Activated naive CD8-positive, alpha-beta T cell treated with anti-CD3 and anti-CD28 coated beads, Interleukin-2, amount 10 ng/mL, durations not matched to agents 7 days and 5 days (primary cell): ENCODE measurements around the gene FAM98A. TPM values are rescaled to one million over a fixed set of nuclear protein-coding genes. Genes with fewer than 3 reads are reported as not detected.
A peak's percentile ranks its signal among the peaks of the same experiment; 100 is the strongest.

Source experiments
- ATAC-seq: fragments of 150-1000 bp; cut with Tn5 transposase; one replicate; pipeline ENCODE4 v1.10.0; 2021; ENCODE audit warnings: low read depth, moderate library complexity
- POLR2A ChIA-PET: fragments of 350-600 bp; sonication (Branson Sonifier 250); formaldehyde crosslinking; loops from one replicate; lab custom pipeline; 2021; ENCODE audit warnings: antibody characterized with exemption; lab: Charles Lee
- DNase-seq: peaks from one replicate; pipeline ENCODE4 v3.0.0; 2021
- H3K27ac Mint-ChIP-seq: one replicate; pipeline ENCODE4 v1.8.0; 2022; ENCODE audit warnings: mild to moderate bottlenecking, mixed read lengths
- H3K27me3 Mint-ChIP-seq: one replicate; pipeline ENCODE4 v1.8.0; 2022; ENCODE audit warnings: mild to moderate bottlenecking, moderate library complexity, mixed read lengths
- H3K36me3 Mint-ChIP-seq: one replicate; pipeline ENCODE4 v1.8.0; 2021; ENCODE audit warnings: mild to moderate bottlenecking, mixed read lengths
- H3K4me1 Mint-ChIP-seq: one replicate; pipeline ENCODE4 v1.8.0; 2021; ENCODE audit warnings: mixed read lengths
- H3K4me3 Mint-ChIP-seq: one replicate; pipeline ENCODE4 v1.8.0; 2022; ENCODE audit warnings: mild to moderate bottlenecking, moderate library complexity, mixed read lengths
- H3K9me3 Mint-ChIP-seq: one replicate; pipeline ENCODE4 v1.8.0; 2021; ENCODE audit warnings: mixed read lengths
- total RNA-seq, 2 experiments: library from RNA; stranded (reverse); gene quantifications; one replicate each; pipeline ENCODE4 v1.2.3, GENCODE V29; 2021

Gene FAM98A
- total RNA-seq, 2 experiments from 2014 or later: 32.4 to 33.0 TPM

- H3K4me3 Mint-ChIP-seq: no peak overlapping the region
- no peaks in the 10 kb centered on the region for H3K36me3 Mint-ChIP-seq
- POLR2A ChIA-PET: no interaction called here
These were observed 8.8 kb upstream of the FAM98A start for GRCh38 chr2:33607905-33608304.

GRCh38 chr2:33607251-33607721 lies 8.2 kb upstream of the FAM98A start:
- Mint-ChIP-seq H3K9me3 (no peaks in the 10 kb centered on the region), H3K27ac (no peak overlapping the region), H3K4me3 (no peak overlapping the region), H3K27me3 (no peaks in the 10 kb centered on the region), H3K4me1 (no peaks in the 10 kb centered on the region), H3K36me3 (no peaks in the 10 kb centered on the region)
- POLR2A ChIA-PET: no interaction called here
- no peak for DNase-seq
- no peak for ATAC-seq

More at GRCh38 chr2:33607905-33608304, 8.8 kb upstream of the FAM98A start:
- DNase-seq: no peak
- no peak for ATAC-seq
- Mint-ChIP-seq H3K27ac (no peak overlapping the region), H3K9me3 (no peaks in the 10 kb centered on the region), H3K4me1 (no peaks in the 10 kb centered on the region), H3K27me3 (no peaks in the 10 kb centered on the region)

GRCh38 chr2:33606622-33607021 lies 7.5 kb upstream of the FAM98A start:
- POLR2A ChIA-PET: no interaction called here
- H3K36me3 Mint-ChIP-seq: no peaks in the 10 kb centered on the region
- no peak overlapping the region for H3K4me3 Mint-ChIP-seq
- no peaks in the 10 kb centered on the region for H3K4me1 Mint-ChIP-seq
- H3K9me3 Mint-ChIP-seq: no peaks in the 10 kb centered on the region
- no peak for ATAC-seq
- DNase-seq: no peak
- no peak overlapping the region for H3K27ac Mint-ChIP-seq
- no peaks in the 10 kb centered on the region for H3K27me3 Mint-ChIP-seq

GRCh38 chr2:33606100-33606499 lies 7.0 kb upstream of the FAM98A start:
- H3K4me1 Mint-ChIP-seq: no peaks in the 10 kb centered on the region
- POLR2A ChIA-PET: no interaction called here
- H3K9me3 Mint-ChIP-seq: no peaks in the 10 kb centered on the region
- no peak overlapping the region for H3K4me3 Mint-ChIP-seq
- H3K27me3 Mint-ChIP-seq: no peaks in the 10 kb centered on the region
- DNase-seq: no peak
- no peaks in the 10 kb centered on the region for H3K36me3 Mint-ChIP-seq
- no peak overlapping the region for H3K27ac Mint-ChIP-seq
- no peak for ATAC-seq

GRCh38 chr2:33605056-33605455 lies 6.0 kb upstream of the FAM98A start:
- no peaks in the 10 kb centered on the region for H3K36me3 Mint-ChIP-seq
- POLR2A ChIA-PET: no interaction called here
- no peak overlapping the region for H3K27ac Mint-ChIP-seq
- no peak for DNase-seq
- H3K27me3 Mint-ChIP-seq: no peaks in the 10 kb centered on the region
- H3K4me1 Mint-ChIP-seq: peaks cover under 1% of the 10 kb centered on the region
- H3K4me3 Mint-ChIP-seq: no peak overlapping the region
- H3K9me3 Mint-ChIP-seq: no peaks in the 10 kb centered on the region
- no peak for ATAC-seq

- DNase-seq: no peak
- POLR2A ChIA-PET: interaction anchor here (0.7 kb wide), 1 partner anchor 126 kb away, joined by 3 read pairs; no protein-coding TSS in a partner anchor
- H3K4me3 Mint-ChIP-seq: no peak overlapping the region
- ATAC-seq: no peak
- H3K9me3 Mint-ChIP-seq: no peaks in the 10 kb centered on the region
- H3K27me3 Mint-ChIP-seq: no peaks in the 10 kb centered on the region
- peaks cover 8% of the 10 kb centered on the region for H3K4me1 Mint-ChIP-seq
- H3K36me3 Mint-ChIP-seq: no peaks in the 10 kb centered on the region
- no peak overlapping the region for H3K27ac Mint-ChIP-seq
These were observed 4.3 kb upstream of the FAM98A start for GRCh38 chr2:33603416-33603815.

GRCh38 chr2:33602201-33602830 lies 3.2 kb upstream of the FAM98A start:
- Mint-ChIP-seq H3K9me3 (no peaks in the 10 kb centered on the region), H3K27me3 (no peaks in the 10 kb centered on the region), H3K4me1 (peaks cover 16% of the 10 kb centered on the region), H3K4me3 (no peak overlapping the region), H3K36me3 (no peaks in the 10 kb centered on the region), H3K27ac (no peak overlapping the region)
- POLR2A ChIA-PET: no interaction called here
- ATAC-seq (no peak), DNase-seq (no peak)

GRCh38 chr2:33599943-33600192 lies 769 bp upstream of the FAM98A start:
- no peaks in the 10 kb centered on the region for H3K9me3 Mint-ChIP-seq
- no peak for ATAC-seq

GRCh38 chr2:33598561-33599174 lies 431 bp downstream of the FAM98A start:
- peak overlapping the region; percentile 91 for H3K27ac Mint-ChIP-seq
- peak overlapping the region; percentile 91 for H3K4me3 Mint-ChIP-seq
- peaks cover 10% of the 10 kb centered on the region for H3K36me3 Mint-ChIP-seq
- no peaks in the 10 kb centered on the region for H3K27me3 Mint-ChIP-seq
- H3K4me1 Mint-ChIP-seq: peaks cover 25% of the 10 kb centered on the region
- DNase-seq (peak; percentile 51), ATAC-seq (peak; percentile 24)
- POLR2A ChIA-PET: interaction anchor here (0.6 to 2.5 kb wide), 3 partner anchors 15 to 1944 kb away, joined by 3 to 34 read pairs (median 6); partner anchors contain the start of gene RASGRP3
- no peaks in the 10 kb centered on the region for H3K9me3 Mint-ChIP-seq

More at GRCh38 chr2:33599943-33600192, 769 bp upstream of the FAM98A start:
- no peak for DNase-seq
- H3K27ac Mint-ChIP-seq: peak overlapping the region; percentile 91
- H3K4me3 Mint-ChIP-seq: peak overlapping the region; percentile 91
- no peaks in the 10 kb centered on the region for H3K27me3 Mint-ChIP-seq
- peaks cover 3% of the 10 kb centered on the region for H3K36me3 Mint-ChIP-seq
- H3K4me1 Mint-ChIP-seq: peaks cover 22% of the 10 kb centered on the region
- POLR2A ChIA-PET: interaction anchor here (0.8 to 2.5 kb wide), 2 partner anchors 120 to 123 kb away, joined by 4 to 34 read pairs; partner anchors contain the start of gene RASGRP3

- H3K27me3 Mint-ChIP-seq: no peaks in the 10 kb centered on the region
- H3K4me3 Mint-ChIP-seq: no peak overlapping the region
- no peaks in the 10 kb centered on the region for H3K9me3 Mint-ChIP-seq
- no peak for DNase-seq
- H3K4me1 Mint-ChIP-seq: peaks cover 28% of the 10 kb centered on the region
- no peak overlapping the region for H3K27ac Mint-ChIP-seq
- no peak for ATAC-seq
- POLR2A ChIA-PET: no interaction called here
- peaks cover 14% of the 10 kb centered on the region for H3K36me3 Mint-ChIP-seq
These were observed 2.1 kb downstream of the FAM98A start for GRCh38 chr2:33597026-33597425.

- DNase-seq: no peak
- H3K9me3 Mint-ChIP-seq: no peaks in the 10 kb centered on the region
- H3K27ac Mint-ChIP-seq: no peak overlapping the region
- H3K4me3 Mint-ChIP-seq: no peak overlapping the region
- peaks cover 14% of the 10 kb centered on the region for H3K36me3 Mint-ChIP-seq
- peaks cover 28% of the 10 kb centered on the region for H3K4me1 Mint-ChIP-seq
- no peak for ATAC-seq
- POLR2A ChIA-PET: no interaction called here
- H3K27me3 Mint-ChIP-seq: no peaks in the 10 kb centered on the region
These were observed 3.7 kb downstream of the FAM98A start for GRCh38 chr2:33595385-33595784.

GRCh38 chr2:33589444-33589843 lies 9.7 kb downstream of the FAM98A start:
- Mint-ChIP-seq H3K4me3 (no peak overlapping the region), H3K36me3 (peaks cover 23% of the 10 kb centered on the region), H3K4me1 (peaks cover 11% of the 10 kb centered on the region), H3K27ac (no peak overlapping the region), H3K9me3 (no peaks in the 10 kb centered on the region), H3K27me3 (no peaks in the 10 kb centered on the region)
- no peak for DNase-seq
- POLR2A ChIA-PET: no interaction called here
- ATAC-seq: no peak

- H3K4me3 Mint-ChIP-seq: no peak overlapping the region
- no peak overlapping the region for H3K27ac Mint-ChIP-seq
- H3K27me3 Mint-ChIP-seq: no peaks in the 10 kb centered on the region
- peaks cover 23% of the 10 kb centered on the region for H3K36me3 Mint-ChIP-seq
- DNase-seq (no peak), ATAC-seq (no peak)
- POLR2A ChIA-PET: no interaction called here
- no peaks in the 10 kb centered on the region for H3K9me3 Mint-ChIP-seq
- H3K4me1 Mint-ChIP-seq: peaks cover 7% of the 10 kb centered on the region
These were observed 10.9 kb downstream of the FAM98A start for GRCh38 chr2:33588232-33588631.

- POLR2A ChIA-PET: no interaction called here
- H3K36me3 Mint-ChIP-seq: peaks cover 19% of the 10 kb centered on the region
- no peaks in the 10 kb centered on the region for H3K27me3 Mint-ChIP-seq
- no peak overlapping the region for H3K4me3 Mint-ChIP-seq
- H3K4me1 Mint-ChIP-seq: peaks cover 13% of the 10 kb centered on the region
- no peak overlapping the region for H3K27ac Mint-ChIP-seq
- H3K9me3 Mint-ChIP-seq: no peaks in the 10 kb centered on the region
- DNase-seq (no peak), ATAC-seq (no peak)
These were observed 12.3 kb downstream of the FAM98A start for GRCh38 chr2:33586766-33587165.
